GM12873 (cell line): ENCODE data around the gene LACC1.

ENCODE experiments used
- TF ChIP-seq, protein P1 (sequence below): IDR thresholded peaks from 2 replicates; pipeline ENCODE4 v1.5.1; 2012; ENCODE audit warnings: low read depth, mild to moderate bottlenecking, moderate library complexity, low read length, control low read depth; ENCODE audit not compliant: insufficient read depth; ENCODE audit errors: missing control alignments

The LACC1 gene

GRCh38 chr13:43876366-43876765, 3.3 kb upstream of the LACC1 start:
- TF ChIP-seq, protein P1, sequence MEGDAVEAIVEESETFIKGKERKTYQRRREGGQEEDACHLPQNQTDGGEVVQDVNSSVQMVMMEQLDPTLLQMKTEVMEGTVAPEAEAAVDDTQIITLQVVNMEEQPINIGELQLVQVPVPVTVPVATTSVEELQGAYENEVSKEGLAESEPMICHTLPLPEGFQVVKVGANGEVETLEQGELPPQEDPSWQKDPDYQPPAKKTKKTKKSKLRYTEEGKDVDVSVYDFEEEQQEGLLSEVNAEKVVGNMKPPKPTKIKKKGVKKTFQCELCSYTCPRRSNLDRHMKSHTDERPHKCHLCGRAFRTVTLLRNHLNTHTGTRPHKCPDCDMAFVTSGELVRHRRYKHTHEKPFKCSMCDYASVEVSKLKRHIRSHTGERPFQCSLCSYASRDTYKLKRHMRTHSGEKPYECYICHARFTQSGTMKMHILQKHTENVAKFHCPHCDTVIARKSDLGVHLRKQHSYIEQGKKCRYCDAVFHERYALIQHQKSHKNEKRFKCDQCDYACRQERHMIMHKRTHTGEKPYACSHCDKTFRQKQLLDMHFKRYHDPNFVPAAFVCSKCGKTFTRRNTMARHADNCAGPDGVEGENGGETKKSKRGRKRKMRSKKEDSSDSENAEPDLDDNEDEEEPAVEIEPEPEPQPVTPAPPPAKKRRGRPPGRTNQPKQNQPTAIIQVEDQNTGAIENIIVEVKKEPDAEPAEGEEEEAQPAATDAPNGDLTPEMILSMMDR: no peak

GRCh38 chr13:43877326-43877725, 2.4 kb upstream of the LACC1 start:
- TF ChIP-seq, protein P1: no peak

GRCh38 chr13:43877766-43878165, 1.9 kb upstream of the LACC1 start:
- TF ChIP-seq, protein P1: no peak

DNA sequence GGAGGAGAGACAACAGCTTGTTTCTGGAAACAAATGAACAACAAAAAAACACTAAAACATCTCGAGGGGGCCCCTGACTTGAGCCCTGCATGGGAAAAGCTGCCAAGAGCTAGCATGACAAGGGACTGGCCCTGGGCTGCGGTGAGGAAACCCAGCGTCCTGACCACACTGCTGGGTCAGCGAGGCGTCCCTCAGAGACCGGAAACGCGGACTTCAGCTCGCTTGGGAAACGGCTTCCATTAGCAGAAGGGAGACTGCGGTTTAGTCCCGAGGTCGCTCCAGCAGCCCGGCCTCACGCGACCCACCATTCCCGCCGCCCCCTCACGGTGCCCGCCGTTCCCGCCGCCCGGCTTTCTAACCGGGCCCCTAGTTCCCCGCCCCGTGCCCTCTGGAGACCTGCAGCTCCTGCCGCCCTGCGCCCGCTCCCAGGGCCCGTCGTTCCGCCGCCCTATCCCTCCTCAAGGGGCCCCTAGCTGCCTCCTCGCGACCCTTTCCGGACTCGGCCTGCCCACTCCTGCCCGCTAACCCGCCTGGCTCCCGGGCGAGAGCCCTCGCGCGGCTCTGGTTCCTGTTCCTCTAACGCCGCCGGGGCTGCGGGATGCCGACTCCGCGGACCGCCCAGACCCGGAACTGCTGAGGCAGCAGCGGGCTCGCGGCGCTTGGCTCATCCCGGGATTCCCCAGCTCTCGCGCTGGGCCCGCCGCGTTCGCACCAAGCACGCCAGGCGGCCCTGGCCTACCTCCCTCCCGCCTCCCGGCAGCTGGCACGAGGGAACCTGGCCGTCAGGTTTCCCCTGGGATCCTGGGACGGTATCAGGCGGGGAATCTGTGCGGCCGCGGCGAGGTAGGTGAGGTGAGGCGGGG, 581 bp upstream of the LACC1 start, which contains the start of gene CCDC122:
TSS of gene CCDC122 (minus strand) at position 849 of the 863 bp plus-strand sequence. CDS start 10,364 bp downstream, outside the sequence.
- TF ChIP-seq, protein P1: no peak

DNA sequence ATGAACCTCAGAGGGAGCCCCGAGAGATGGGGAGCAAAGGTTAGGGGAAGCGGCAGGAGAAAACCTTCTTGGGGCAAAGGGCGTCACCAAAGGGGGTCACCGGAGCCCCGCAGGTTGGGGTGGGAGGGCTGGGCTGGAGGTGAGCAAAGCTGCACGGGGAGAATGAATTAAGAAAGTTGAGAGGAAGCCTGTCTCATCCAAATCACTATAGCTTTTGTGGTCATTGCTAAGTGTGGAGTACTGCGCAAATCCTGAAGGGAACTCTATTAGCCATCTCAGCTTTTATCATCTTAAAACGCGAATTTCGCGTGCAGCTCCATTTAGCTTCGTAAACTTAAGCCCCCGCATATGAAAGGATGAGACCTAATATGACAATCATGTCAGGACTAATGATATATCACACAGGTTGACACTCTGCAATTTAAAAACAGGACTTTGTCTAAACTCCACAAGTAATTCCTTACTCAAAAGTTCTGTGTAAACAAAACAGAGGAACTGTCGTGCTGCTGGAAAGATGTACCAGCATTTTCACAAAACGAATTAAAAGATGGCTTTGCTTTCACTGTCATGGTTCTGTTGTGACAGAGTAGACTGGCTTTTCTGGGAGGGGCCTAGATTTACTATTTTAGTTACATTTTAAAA, 631 bp downstream of the LACC1 start:
- TF ChIP-seq, protein P1: no peak

GRCh38 chr13:43880926-43881325, 1.2 kb downstream of the LACC1 start:
- TF ChIP-seq, protein P1: no peak

GRCh38 chr13:43881580-43881979, 1.9 kb downstream of the LACC1 start:
- TF ChIP-seq, protein P1: no peak
